Measurements from ENCODE around the gene HSD17B14. TPM values are rescaled to one million over a fixed set of nuclear protein-coding genes. Genes with fewer than 3 reads are reported as not detected.

Gene HSD17B14
- total and polyA plus RNA-seq, 9 donors, result 1.9 to 8.3 (median 4.2) TPM

DNA sequence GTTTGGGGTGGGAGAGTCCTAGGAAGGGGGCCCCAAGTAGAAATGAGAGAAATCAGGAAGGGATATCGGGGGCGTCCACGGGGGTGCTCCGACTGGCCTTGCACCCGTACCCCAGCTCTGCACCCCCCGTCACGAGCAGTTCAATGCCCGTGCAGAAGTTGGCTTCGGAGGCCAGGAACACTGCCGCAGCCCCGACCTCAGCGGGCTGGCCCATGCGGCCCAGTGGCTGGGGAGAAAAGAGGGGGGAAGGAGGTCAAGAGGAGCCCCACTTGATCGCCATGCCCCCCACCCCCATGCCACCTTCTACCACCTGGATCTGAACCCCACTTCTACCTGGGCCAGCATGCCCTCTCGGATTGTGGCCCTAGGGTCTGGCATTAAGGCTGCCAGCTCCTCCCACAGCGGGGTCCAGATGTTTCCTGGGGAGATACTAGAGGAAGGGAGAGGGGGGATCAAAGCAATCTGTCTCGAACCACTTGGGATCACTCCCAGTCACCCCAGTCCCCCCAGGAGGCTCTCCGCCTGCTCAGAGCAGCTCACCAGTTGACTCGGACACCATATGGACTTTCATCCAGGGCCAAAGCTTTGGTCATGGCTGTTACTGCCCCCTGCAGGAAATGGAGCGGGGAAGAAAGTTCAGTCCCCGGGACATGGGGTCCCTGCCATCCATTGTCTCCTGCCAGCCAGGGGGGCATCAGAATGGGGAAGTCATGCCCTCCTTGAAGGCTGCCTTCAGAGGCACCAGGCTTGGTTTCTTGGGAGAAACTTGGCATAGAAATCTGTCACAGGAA, 23.0 kb downstream of the HSD17B14 start:
- 69% methylated on average over 9 of the region's 21 CpGs for WGBS (ENCODE audit: insufficient coverage)
- DNase-seq, result no peak

DNA sequence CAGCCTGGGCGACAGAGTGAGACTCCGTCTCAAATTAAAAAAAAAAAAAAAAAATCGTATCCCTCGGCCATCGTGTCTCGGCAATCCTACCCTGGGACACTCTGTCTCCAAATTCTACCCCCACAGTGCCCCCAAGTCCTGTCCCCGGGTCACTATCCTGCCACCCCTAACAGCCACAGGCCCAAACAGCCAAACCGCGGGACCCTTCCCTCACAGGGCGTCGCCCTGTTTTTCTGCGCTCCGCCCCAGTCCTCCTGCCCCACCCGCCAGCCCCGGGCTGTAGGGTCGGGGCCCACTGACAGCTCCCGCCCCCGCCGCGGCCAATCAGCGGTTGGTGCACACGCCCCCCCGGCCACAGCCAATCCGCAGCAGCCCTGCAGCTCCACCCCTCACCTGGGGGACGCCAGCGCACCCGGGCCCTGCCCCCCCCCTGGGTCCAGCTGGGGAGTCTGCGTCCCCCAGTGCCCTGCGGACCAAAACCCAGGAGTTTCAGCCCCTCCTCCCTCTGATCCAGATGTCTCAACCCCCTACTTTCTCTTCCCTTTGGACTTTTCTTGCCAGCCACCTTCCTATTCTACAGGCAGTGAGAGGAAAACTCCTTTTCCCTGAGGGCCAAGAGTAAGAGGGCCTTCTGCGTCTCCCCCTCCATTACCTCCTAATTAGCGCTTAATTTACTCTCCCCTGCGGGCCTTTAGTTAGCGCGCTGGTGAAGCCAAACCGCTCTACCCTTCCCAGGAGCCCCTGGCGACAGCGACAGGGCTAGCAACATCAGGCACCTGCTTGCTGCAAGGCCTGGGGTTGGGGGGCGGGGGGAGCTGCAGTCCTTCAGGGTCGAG, 24.0 kb downstream of the HSD17B14 start:
- Histone ChIP-seq H3K27me3 (ENCODE audit: control insufficient read depth, insufficient read depth, low read length) (no peaks in the 10 kb centered on the region), H3K9me3 (replicated peaks; ENCODE audit: control insufficient read depth, low read depth, low read length) (no peaks in the 10 kb centered on the region), H3K36me3 (ENCODE audit: control insufficient read depth, insufficient read depth, low read length) (peaks cover 5% of the 10 kb centered on the region), H3K27ac (ENCODE audit: low read length) (peak overlapping the region; percentile 86), H3K4me1 (ENCODE audit: control insufficient read depth, insufficient read depth, low read length) (peaks cover 25% of the 10 kb centered on the region), H3K4me3 (ENCODE audit: low read length) (peak overlapping the region; percentile 75)
- WGBS (ENCODE audit: insufficient coverage), result 4% methylated on average over 25 of the region's 39 CpGs
- DNase-seq, result peak; percentile 89

More for the DNA sequence above, 23.0 kb downstream of the HSD17B14 start:
- Histone ChIP-seq H3K9me3 (replicated peaks; ENCODE audit: control insufficient read depth, low read depth, low read length) (no peaks in the 10 kb centered on the region), H3K27me3 (ENCODE audit: control insufficient read depth, insufficient read depth, low read length) (no peaks in the 10 kb centered on the region), H3K4me1 (ENCODE audit: control insufficient read depth, insufficient read depth, low read length) (peaks cover 25% of the 10 kb centered on the region), H3K4me3 (ENCODE audit: low read length) (no peak overlapping the region), H3K36me3 (ENCODE audit: control insufficient read depth, insufficient read depth, low read length) (no peaks in the 10 kb centered on the region), H3K27ac (ENCODE audit: low read length) (no peak overlapping the region)

DNA sequence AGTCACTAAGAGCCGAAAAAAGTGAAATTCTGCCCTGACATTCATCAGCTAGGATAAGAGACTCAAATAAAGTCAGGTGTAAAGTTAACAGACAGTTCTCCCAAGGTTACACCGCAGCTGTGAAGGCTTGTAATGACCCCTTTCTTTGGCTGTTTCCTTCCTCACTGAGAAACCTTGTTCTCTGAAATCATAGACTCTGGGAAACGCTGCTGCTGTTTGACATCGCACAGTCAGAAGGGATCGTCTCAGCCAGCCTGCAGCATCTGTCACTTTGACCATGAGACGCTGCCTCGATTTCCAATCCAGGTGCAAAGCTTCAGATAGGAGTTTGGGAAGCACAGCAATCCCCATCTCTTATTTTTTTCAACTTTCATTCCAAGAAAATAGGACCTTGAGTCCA, 26.1 kb downstream of the HSD17B14 start:
- WGBS (ENCODE audit: insufficient coverage), result 8% methylated on average over 5 of the region's 7 CpGs
- no peak for DNase-seq
- H3K9me3 ChIP-seq (replicated peaks; ENCODE audit: control insufficient read depth, low read depth, low read length), result no peaks in the 10 kb centered on the region
- H3K36me3 ChIP-seq (ENCODE audit: control insufficient read depth, insufficient read depth, low read length), result peaks cover 8% of the 10 kb centered on the region
- peak overlapping the region; percentile 84 for H3K27ac ChIP-seq (ENCODE audit: low read length)
- no peaks in the 10 kb centered on the region for H3K27me3 ChIP-seq (ENCODE audit: control insufficient read depth, insufficient read depth, low read length)
- peak overlapping the region; percentile 75 for H3K4me3 ChIP-seq (ENCODE audit: low read length)
- peaks cover 20% of the 10 kb centered on the region for H3K4me1 ChIP-seq (ENCODE audit: control insufficient read depth, insufficient read depth, low read length)

DNA sequence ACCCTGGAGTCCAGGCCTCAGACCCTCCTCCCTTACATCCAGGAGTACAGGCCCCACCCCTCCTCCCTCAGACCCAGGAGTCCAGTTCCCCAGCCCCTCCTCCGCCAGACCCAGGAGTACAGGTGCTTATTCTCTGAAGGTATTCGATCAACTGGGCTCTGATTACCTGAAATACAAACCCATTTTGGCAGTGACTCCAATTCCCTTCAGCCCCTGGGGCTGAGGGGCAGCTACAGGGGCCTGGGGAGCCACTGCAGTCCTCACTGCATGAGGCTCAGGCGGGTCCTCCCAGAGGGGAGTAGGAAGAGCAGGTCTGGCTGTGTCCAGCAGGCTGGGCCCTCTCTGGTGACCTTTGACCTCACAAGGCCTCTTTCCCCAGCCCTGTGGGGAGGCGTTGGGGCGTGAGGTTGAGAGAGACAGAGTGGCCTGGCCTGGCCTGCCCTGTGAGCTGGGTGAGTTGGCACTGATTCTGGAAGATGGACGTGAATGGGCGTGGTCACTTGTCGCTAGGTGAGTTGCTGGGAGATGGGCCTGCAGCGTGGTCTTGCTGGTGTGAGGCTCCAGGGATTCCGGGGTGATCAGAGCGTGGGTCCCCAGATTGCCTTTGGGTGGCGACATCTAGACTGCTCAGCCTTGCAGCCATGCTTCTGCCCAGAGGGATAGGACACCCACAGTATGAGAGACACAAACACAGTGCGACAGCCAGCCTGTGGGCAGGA, 28.5 kb downstream of the HSD17B14 start:
- H3K4me3 ChIP-seq (ENCODE audit: low read length), result no peak overlapping the region
- no peak for DNase-seq
- H3K4me1 ChIP-seq (ENCODE audit: control insufficient read depth, insufficient read depth, low read length), result peaks cover 20% of the 10 kb centered on the region
- WGBS (ENCODE audit: insufficient coverage), result 85% methylated on average over 9 of the region's 13 CpGs
- no peaks in the 10 kb centered on the region for H3K27me3 ChIP-seq (ENCODE audit: control insufficient read depth, insufficient read depth, low read length)
- H3K9me3 ChIP-seq (replicated peaks; ENCODE audit: control insufficient read depth, low read depth, low read length), result no peaks in the 10 kb centered on the region
- H3K27ac ChIP-seq (ENCODE audit: low read length), result no peak overlapping the region
- peaks cover 8% of the 10 kb centered on the region for H3K36me3 ChIP-seq (ENCODE audit: control insufficient read depth, insufficient read depth, low read length)

DNA sequence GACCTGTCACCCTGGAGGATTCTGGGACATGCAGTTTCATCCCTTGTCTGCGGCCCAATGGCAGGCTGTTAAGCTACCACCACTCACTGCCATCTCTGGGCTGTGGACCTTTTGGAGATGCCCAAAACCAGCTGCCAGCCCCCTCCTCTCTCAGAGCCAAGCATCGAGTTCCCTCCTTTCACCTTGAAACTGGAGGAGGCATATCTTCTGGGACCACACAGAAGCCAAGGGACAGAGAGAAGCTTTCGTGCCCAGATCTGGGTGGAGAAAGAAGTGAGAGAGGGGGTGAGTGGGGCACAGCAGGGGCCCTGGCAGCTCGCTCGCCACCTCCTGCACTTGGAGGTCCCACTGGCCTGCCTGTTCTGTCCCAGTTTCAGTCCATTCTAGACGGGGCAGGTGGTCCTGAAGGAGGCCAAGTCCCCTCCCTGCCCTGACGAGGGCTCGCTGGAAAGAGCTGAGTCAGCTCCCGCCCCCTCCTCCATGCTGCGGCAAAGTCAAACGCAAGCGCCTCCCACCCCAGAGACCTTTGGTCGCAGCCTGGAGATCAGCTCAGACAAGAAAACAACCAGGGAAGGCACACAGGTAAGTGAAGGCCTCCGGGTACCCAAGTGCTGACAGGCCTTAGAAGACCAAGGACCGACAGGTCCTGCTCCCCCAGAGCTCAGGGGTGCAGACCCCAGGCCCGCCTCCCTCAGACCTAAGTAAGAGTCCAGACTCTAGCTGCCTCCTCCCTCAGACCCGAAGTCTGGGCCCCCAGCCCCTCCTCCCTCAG, 29.3 kb downstream of the HSD17B14 start:
- H3K4me1 ChIP-seq (ENCODE audit: control insufficient read depth, insufficient read depth, low read length), result peaks cover 13% of the 10 kb centered on the region
- H3K36me3 ChIP-seq (ENCODE audit: control insufficient read depth, insufficient read depth, low read length), result peaks cover 8% of the 10 kb centered on the region
- 46% methylated on average over 13 of the region's 17 CpGs for WGBS (ENCODE audit: insufficient coverage)
- no peaks in the 10 kb centered on the region for H3K9me3 ChIP-seq (replicated peaks; ENCODE audit: control insufficient read depth, low read depth, low read length)
- no peak overlapping the region for H3K4me3 ChIP-seq (ENCODE audit: low read length)
- no peak overlapping the region for H3K27ac ChIP-seq (ENCODE audit: low read length)
- no peaks in the 10 kb centered on the region for H3K27me3 ChIP-seq (ENCODE audit: control insufficient read depth, insufficient read depth, low read length)
- DNase-seq, result peak; percentile 85

DNA sequence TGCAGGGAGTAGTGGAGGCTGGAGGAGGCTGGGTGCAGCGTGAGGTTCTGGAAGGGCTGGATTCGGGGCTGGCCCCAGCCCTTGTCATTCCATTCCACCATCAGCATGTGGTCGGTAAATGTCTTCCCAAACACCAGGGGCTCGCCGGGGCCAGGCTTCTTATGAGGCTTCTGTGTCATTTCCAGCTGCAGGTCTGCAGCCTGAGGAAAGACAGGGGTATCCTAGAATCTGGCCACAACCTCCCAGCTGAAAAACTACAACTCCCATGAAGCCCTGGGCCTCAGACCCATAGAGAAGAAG, 29.8 kb downstream of the HSD17B14 start:
- no peak overlapping the region for H3K27ac ChIP-seq (ENCODE audit: low read length)

DNA sequence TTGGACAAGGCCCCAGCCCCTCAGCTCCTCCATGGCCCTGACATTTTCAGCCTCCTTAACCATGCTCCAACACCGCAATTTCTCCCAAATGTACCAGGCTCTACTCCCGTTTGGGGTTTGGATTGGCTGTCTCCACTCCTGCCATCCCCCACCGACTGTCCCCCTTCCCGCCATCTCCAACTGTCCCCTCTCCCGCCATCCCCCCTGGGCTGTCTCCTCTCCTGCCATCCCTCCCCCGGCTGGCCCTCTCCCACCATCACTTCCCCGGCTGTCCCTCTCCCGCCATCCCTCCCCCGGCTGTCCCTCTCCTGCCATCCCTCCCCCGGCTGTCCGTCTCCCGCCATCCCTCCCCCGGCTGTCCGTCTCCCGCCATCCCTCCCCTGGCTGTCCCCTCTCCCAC, 30.8 kb downstream of the HSD17B14 start:
- H3K36me3 ChIP-seq (ENCODE audit: control insufficient read depth, insufficient read depth, low read length), result peaks cover 8% of the 10 kb centered on the region
- no peak overlapping the region for H3K4me3 ChIP-seq (ENCODE audit: low read length)
- no peaks in the 10 kb centered on the region for H3K27me3 ChIP-seq (ENCODE audit: control insufficient read depth, insufficient read depth, low read length)
- peaks cover 6% of the 10 kb centered on the region for H3K4me1 ChIP-seq (ENCODE audit: control insufficient read depth, insufficient read depth, low read length)
- DNase-seq, result no peak
- no peak overlapping the region for H3K27ac ChIP-seq (ENCODE audit: low read length)
- WGBS (ENCODE audit: insufficient coverage), result 79% methylated on average over 8 of the region's 15 CpGs
- no peaks in the 10 kb centered on the region for H3K9me3 ChIP-seq (replicated peaks; ENCODE audit: control insufficient read depth, low read depth, low read length)

More for the DNA sequence above, 29.8 kb downstream of the HSD17B14 start:
- WGBS (ENCODE audit: insufficient coverage), result 60% methylated on average over 1 of the region's 5 CpGs
- Histone ChIP-seq H3K36me3 (ENCODE audit: control insufficient read depth, insufficient read depth, low read length) (peaks cover 8% of the 10 kb centered on the region), H3K4me1 (ENCODE audit: control insufficient read depth, insufficient read depth, low read length) (peaks cover 8% of the 10 kb centered on the region), H3K9me3 (replicated peaks; ENCODE audit: control insufficient read depth, low read depth, low read length) (no peaks in the 10 kb centered on the region), H3K4me3 (ENCODE audit: low read length) (no peak overlapping the region), H3K27me3 (ENCODE audit: control insufficient read depth, insufficient read depth, low read length) (no peaks in the 10 kb centered on the region)
- DNase-seq, result no peak

DNA sequence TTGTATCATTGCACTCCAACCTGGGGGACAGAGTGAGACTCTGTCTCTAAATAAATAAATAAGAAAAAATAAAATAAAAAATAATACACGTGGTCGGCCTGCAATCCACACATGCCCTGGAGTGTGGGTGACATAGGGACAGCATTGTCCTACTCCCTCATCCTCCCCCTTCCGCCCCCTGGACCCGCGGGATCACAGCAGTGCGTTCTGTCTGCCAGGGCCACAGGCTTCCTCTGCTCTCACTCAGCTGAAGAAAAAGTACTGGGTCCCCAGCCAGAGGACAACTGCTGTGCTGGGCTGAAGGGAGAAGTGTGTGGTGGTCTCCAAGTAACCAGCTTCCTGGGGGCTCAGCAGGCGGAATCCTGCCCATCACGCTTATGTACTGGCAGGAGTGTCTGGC, 31.8 kb downstream of the HSD17B14 start:
- Histone ChIP-seq H3K27me3 (ENCODE audit: control insufficient read depth, insufficient read depth, low read length) (no peaks in the 10 kb centered on the region), H3K9me3 (replicated peaks; ENCODE audit: control insufficient read depth, low read depth, low read length) (no peaks in the 10 kb centered on the region), H3K4me3 (ENCODE audit: low read length) (no peak overlapping the region), H3K36me3 (ENCODE audit: control insufficient read depth, insufficient read depth, low read length) (peaks cover 8% of the 10 kb centered on the region), H3K4me1 (ENCODE audit: control insufficient read depth, insufficient read depth, low read length) (no peaks in the 10 kb centered on the region), H3K27ac (ENCODE audit: low read length) (no peak overlapping the region)
- DNase-seq, result no peak
- 94% methylated on average over 2 of the region's 8 CpGs for WGBS (ENCODE audit: insufficient coverage)

DNA sequence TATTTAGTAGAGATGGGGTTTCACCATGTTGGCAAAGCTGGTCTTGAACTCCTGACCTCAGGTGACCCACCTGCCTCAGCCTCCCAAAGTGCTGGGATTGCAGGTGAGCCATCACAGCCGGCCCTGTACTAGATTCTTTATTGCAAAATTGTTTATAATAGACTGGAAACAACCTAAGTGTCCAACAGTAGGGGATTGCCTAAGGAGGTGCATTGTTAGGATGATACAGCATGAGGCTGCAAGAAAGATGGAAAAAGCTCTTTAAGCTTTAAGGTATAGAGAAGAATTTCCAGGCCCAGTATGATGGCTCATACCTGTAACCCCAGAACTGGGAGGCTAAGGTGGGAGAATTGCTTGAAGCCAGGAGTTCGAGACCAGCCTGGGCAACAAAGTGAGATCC, 33.7 kb downstream of the HSD17B14 start:
- no peak for DNase-seq
- Histone ChIP-seq H3K27me3 (ENCODE audit: control insufficient read depth, insufficient read depth, low read length) (no peaks in the 10 kb centered on the region), H3K27ac (ENCODE audit: low read length) (no peak overlapping the region), H3K4me3 (ENCODE audit: low read length) (no peak overlapping the region), H3K4me1 (ENCODE audit: control insufficient read depth, insufficient read depth, low read length) (peaks cover 6% of the 10 kb centered on the region), H3K36me3 (ENCODE audit: control insufficient read depth, insufficient read depth, low read length) (peaks cover 4% of the 10 kb centered on the region), H3K9me3 (replicated peaks; ENCODE audit: control insufficient read depth, low read depth, low read length) (no peaks in the 10 kb centered on the region)
- WGBS (ENCODE audit: insufficient coverage), result 88% methylated on average over 1 of the region's 2 CpGs

All from muscle of leg (tissue), 11 donors.